WERI-Rb-1 (cell line): ENCODE data around the gene TMEM163.
"Not testable (repeated sequence)": the region's sequence is repeated elsewhere in the genome, so short reads cannot be mapped to it uniquely, and the experiment has no call there.

Experiments used
- DNase-seq: peaks from one replicate; pipeline ENCODE4 v3.0.0-alpha.2; 2020
- H3K27ac ChIP-seq: fragments of 250-450 bp; sonication (Bioruptor Pico); 2 replicates; pipeline ENCODE4 v1.5.1; 2020; ENCODE audit warnings: mild to moderate bottlenecking, moderate library complexity
- H3K27me3 ChIP-seq: fragments of 250-450 bp; sonication (Bioruptor Pico); 2 replicates; pipeline ENCODE4 v1.5.1; 2021; ENCODE audit warnings: mild to moderate bottlenecking, low read depth, moderate library complexity; ENCODE audit not compliant: insufficient read depth, severe bottlenecking
- H3K36me3 ChIP-seq: fragments of 250-450 bp; sonication (Bioruptor Pico); 2 replicates; pipeline ENCODE4 v1.5.1; 2020; ENCODE audit warnings: mild to moderate bottlenecking, moderate library complexity
- H3K4me3 ChIP-seq: 2 replicates; pipeline ENCODE4 v1.5.1; 2011; ENCODE audit warnings: low read depth, mild to moderate bottlenecking, control low read depth, low read length
- H3K9me3 ChIP-seq: fragments of 250-450 bp; sonication (Bioruptor Pico); 2 replicates; pipeline ENCODE4 v1.5.1; 2021; ENCODE audit warnings: mild to moderate bottlenecking, moderate library complexity; ENCODE audit not compliant: severe bottlenecking
- CTCF ChIP-seq: IDR thresholded peaks from 2 replicates; pipeline ENCODE4 v1.5.1; 2011; ENCODE audit warnings: low read depth, mild to moderate bottlenecking, control low read depth, inconsistent platforms, low read length

Gene TMEM163

GRCh38 chr2:134570676-134571075 is 148.1 kb downstream of the TMEM163 start:
- DNase-seq, result no peak
- no peak for TF ChIP-seq CTCF
- Histone ChIP-seq H3K4me3 (no peak overlapping the region), H3K9me3 (no peaks in the 10 kb centered on the region), H3K27ac (no peak overlapping the region), H3K27me3 (no peaks in the 10 kb centered on the region), H3K36me3 (no peaks in the 10 kb centered on the region)

- no peaks in the 10 kb centered on the region for H3K36me3 ChIP-seq
- no peaks in the 10 kb centered on the region for H3K27me3 ChIP-seq
- DNase-seq, result no peak
- H3K9me3 ChIP-seq, result no peaks in the 10 kb centered on the region
- no peak overlapping the region for H3K27ac ChIP-seq
- TF ChIP-seq CTCF, result no peak
- no peak overlapping the region for H3K4me3 ChIP-seq
Measured at GRCh38 chr2:134568413-134568812, 150.4 kb downstream of the TMEM163 start.

GRCh38 chr2:134567666-134568065 is 151.1 kb downstream of the TMEM163 start:
- no peak for DNase-seq
- no peaks in the 10 kb centered on the region for H3K9me3 ChIP-seq
- no peaks in the 10 kb centered on the region for H3K27me3 ChIP-seq
- H3K4me3 ChIP-seq, result no peak overlapping the region
- no peaks in the 10 kb centered on the region for H3K36me3 ChIP-seq
- H3K27ac ChIP-seq, result no peak overlapping the region
- TF ChIP-seq CTCF, result no peak

- not testable (repeated sequence) for H3K9me3 ChIP-seq, H3K27me3 ChIP-seq, H3K36me3 ChIP-seq, DNase-seq, H3K27ac ChIP-seq, H3K4me3 ChIP-seq
Measured at GRCh38 chr2:134564955-134565354, 153.8 kb downstream of the TMEM163 start.

- DNase-seq, result no peak
- Histone ChIP-seq H3K36me3 (no peaks in the 10 kb centered on the region), H3K27ac (no peak overlapping the region), H3K9me3 (no peaks in the 10 kb centered on the region), H3K4me3 (no peak overlapping the region), H3K27me3 (no peaks in the 10 kb centered on the region)
- TF ChIP-seq CTCF, result no peak
Measured at GRCh38 chr2:134564549-134564948, 154.3 kb downstream of the TMEM163 start.

- Histone ChIP-seq H3K27ac (no peak overlapping the region), H3K36me3 (no peaks in the 10 kb centered on the region), H3K4me3 (no peak overlapping the region), H3K9me3 (no peaks in the 10 kb centered on the region), H3K27me3 (no peaks in the 10 kb centered on the region)
- DNase-seq, result no peak
- no peak for TF ChIP-seq CTCF
Measured at GRCh38 chr2:134558208-134558830, 160.5 kb downstream of the TMEM163 start.
